IPS-NIHi7 (cell line): Measurements from ENCODE around the gene SETD2.

Experiments
- DNase-seq: peaks from one replicate; pipeline ENCODE4 v3.0.0; 2012; ENCODE audit warnings: mixed read lengths; ENCODE audit errors: extremely low spot score

SETD2 gene

DNA sequence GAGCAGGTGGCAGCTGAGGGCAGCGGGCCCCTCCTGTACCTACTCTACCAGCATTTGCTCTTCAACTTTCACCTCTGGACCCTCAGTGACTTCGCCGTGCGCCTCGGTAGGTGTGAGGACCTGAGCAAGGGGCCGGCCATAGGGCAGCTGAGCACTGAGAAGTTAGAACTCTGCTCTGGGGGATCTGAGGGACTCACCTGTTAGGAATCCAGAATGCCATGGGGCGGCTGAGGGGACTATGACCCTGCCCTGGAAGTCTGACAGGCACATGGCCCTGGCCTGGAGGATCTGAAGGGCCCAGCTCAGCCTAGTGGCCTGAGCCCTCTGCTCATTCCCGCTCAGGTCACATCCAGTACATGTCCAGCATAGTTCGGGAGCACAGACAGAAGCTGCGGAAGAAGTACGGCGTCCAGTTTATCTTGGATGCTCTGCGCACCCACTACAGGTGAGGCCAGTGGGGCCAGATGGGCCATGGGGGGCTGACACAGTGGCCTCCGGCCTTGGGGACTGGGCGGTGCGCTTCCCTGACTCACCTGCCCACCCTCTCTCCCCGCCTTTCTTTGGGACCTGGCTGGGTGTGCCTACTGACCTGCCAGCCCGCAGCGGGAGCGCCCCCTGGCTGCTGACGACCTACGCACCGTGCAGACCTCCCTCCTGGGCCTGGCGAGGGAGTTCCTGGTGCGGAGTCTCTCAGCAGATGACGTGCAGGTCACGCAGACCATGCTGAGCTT is 165.6 kb downstream of the SETD2 start:
- DNase-seq = peak; percentile 95

DNA sequence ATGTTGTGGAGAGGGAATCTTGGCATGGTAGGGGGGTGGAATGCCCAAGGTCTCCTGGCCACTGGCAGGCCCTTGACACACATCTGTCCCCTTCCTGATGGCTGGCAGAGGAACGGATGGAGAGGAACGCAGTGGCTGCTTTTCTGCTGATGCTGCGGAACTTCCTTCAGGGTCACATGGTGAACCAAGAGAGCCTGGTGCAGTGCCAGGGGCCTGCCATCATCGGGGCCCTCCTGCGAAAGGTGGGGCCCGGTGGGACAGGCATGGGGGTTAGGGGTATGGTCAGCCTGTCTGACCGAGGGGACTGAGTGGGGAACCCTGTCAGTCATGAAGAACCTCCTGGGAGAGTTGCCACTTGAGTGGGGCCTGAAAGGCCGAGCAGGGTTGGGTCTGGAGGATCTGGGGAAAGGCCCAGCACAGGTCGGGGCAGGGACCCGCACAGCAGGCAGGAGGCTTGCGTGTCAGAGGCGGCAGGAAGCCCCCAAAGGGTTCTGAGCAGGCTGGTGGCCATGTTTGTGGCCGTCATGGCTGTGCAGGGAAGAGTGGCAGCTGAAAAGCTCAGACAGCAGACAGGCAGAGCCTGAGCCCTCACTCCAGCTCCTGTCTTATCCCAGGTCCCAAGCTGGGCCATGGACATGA is 166.3 kb downstream of the SETD2 start:
- DNase-seq = no peak

DNA sequence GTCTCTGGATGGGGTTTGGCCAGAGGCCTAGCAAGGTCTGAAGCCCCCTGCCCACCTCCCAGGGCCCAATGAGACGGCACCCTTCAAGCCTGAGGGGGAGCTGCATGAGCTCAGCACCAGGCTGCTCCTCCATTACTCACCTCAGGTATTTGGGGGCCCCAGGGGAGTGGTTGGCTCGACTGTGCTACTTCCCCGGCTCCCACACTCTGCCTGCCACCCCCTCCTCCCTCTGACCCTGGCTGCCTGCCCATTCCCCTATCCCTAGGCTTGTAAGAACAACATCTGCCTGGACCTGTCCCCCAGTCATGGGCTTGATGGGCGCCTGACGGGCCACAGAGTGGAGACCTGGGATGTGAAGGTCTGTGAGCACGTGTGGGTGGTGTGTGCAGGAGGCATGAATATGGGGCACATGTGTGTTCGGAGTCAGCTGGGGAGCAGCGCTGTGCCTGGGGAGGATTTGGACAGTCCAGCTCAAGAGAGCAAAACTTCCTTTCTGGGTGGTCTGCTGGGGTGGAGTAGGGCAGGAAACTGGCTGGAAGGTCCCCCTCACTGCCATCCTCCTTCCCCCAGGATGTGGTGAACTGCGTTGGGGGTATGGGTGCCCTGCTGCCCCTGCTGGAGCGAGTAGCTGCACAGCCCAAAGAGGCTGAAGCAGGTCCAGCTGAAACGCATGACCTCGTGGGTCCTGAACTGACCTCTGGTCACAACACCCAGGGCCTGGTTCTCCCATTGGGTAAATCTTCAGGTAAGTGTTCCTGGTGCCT is 167.0 kb downstream of the SETD2 start:
- no peak for DNase-seq

DNA sequence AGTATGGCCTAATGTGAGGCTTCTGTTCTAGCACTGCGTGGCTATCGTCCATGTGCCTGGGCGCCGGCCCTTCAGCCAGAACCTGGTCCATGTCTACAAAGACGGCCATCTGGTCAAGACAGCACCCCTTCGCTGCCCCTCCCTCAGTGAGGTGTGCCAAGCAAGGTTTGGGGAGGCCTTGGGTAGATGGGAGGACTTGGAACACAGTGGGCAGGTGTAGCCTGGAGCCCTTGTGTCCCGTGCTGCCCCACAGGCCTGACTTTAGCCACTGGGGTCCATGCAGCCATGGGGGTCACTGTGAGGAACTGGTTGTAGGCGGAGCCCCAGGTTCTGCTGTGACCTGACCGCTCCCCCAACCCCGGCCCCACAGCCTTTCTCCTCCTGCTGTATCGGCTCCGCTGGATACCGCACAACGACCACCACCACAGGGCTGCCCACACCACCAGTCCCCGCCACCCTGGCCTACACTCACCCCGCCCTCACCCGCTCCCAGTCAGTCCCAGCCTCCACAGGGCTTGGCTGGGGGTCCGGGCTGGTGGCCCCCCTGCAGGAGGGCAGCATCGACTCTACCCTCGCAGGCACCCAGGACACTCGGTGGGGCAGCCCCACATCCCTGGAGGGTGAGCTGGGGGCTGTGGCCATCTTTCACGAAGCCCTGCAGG is 167.9 kb downstream of the SETD2 start:
- DNase-seq = no peak

DNA sequence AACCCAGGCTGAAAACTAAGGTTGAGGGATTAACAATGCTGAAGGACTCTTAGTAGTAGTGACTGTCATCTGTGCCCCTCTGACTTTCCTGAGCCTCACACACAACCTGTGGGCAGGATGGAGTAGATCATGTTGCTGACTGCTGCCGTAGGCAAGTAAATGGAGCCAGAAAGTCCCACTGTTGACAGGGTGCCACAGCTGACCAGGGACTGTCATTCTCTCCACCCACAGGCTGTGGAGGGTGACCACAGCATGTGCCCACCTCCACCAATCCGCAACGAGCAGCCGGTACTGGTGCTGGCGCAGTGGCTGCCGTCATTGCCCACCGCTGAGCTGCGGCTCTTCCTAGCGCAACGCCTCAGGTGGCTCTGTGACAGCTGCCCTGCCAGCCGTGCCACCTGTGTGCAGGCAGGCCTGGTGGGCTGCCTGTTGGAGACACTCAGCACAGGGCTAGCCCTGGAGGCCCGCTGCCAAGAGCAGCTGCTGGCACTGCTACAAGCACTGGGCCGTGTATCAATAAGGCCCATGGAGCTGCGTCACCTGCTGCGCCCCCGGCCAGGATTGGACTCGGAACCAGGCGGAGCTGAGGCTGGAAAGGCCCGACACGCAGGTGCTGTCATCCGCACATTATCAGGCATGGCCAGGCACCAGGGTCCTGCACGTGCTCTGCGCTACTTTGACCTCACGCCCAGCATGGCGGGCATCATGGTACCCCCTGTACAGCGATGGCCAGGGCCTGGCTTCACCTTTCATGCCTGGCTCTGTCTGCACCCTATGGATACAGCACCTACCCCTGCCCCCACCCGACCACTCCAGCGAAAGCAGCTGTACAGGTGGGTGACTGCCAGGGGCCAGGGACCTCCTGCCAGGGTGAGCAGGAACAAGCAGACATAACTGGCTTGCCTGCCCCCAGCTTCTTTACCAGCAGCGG is 168.8 kb downstream of the SETD2 start:
- no peak for DNase-seq

DNA sequence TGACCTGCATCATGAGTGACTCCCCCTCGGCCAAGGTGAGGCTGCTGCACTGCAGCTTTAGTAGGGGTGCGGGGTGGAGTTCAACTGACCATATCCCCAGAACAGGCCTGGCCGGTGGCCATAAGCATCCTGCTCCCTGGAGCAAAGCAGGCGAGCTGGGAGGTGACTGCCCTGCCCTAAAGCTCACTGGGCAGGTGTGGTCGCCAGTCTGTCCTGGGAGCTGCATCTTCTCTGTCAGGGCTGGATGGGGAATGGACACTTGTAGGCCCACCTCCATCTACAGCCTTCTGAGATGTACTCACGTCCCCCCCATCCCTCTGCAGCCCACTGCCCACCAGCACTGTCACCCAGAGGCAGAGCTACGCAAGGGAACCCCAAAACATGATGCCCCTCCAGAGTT is 169.9 kb downstream of the SETD2 start:
- no peak for DNase-seq

DNA sequence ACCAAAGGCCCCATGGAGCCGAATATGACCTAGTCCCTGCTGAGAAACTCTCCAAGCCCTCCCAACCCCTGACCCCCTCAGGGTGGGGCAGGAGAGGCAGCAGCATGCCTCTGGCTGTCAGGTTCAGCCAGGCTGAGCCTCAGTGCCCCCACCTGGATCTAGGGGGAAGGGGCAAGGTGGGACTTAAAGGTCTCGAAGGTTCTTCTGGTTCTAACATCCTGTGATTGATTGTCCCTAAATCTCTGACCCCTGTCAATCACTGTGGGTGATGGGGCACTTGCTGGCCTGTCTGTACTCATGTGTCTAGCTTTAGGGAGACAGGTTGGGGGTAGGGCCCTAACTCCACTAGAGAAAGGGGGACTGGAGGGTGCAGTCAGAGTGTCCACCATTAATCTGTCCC is 170.6 kb downstream of the SETD2 start:
- DNase-seq = no peak

DNA sequence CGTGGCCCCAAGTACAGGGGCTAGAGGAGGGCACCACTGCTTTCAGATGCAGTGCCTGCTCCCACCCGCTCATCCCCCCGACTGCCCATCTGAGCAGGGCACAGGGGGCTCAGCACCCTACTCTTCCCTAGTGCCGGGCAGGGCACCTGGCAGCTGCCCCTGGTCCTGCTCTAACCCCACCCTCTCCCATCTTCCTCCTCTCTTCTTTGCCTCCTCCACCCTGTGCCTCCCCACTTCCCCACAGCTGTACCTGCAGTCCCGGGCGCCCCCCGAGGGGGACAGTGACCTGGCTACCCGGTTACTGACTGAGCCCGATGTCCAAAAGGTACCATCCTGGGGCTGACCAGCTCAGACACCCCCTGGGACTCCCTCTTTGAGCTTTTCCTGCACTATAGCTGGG is 171.7 kb downstream of the SETD2 start:
- no peak for DNase-seq

DNA sequence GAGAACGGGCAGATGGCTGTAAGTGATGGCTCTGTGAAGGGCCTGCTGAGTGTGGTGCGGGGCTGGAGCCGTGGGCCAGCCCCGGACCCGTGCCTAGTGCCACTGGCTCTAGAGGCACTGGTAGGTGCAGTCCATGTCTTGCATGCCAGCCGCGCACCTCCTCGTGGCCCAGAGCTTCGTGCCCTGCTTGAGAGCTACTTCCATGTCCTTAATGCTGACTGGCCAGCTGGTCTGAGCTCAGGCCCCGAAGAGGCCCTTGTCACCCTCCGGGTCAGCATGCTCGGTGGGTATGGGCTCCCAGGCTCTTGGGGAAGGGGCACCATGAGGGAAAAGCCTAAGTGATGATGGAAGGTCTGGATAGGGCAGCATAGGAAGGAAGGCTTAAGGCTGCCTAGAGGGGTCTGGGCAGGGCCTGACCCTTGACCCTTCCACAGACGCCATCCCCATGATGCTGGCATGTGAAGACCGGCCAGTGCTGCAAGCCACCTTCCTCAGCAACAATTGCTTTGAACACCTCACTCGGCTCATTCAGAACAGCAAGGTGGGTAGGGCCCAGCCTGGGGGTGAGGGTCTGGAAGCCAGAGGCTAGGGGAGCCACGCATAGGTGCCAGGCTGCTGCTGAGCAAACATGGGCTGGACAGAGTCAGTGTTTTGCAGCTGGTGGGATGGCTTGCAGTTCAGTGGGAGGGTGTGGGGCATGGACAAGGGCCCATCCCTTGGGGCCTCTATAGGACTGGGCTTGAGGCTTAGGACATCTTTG is 172.3 kb downstream of the SETD2 start:
- DNase-seq = no peak

DNA sequence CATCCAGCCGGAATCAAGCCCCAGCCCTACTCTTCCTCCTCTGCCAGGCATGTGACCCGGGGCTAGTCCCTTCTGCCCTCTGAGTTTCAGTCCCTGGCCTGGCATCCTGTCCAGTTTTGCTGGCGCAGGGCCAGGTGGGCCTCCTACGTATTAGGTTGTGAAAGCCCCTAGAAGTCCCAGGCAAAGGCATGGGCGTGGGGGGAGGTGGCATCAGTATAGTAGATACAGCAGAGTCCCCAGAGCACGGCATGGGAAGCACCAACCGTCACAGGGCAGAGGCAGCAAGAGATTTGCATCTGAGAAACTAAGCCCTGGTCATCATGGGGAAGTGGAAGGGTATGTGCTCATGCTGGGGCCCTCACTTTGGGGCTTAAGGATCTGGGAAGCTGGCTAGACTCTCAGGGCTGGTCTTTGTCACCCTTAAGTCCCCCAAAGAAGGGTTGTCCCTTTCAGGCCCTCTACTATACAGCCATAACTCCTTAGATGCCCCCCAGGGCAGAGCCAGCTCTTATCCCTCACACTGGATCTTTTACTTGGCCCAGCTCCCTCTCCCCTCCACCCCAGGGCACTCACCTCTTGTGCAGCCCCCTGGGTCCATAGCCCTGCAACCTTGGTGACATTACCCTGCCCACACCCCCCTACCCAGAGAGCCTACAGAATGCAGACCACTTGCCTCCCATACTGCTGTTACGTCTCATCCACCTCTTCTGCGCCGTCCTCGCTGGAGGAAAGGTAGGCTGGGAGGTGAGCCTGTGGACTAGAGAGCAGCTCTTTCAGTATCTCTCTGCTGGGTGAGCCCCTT is 173.1 kb downstream of the SETD2 start:
- no peak for DNase-seq

DNA sequence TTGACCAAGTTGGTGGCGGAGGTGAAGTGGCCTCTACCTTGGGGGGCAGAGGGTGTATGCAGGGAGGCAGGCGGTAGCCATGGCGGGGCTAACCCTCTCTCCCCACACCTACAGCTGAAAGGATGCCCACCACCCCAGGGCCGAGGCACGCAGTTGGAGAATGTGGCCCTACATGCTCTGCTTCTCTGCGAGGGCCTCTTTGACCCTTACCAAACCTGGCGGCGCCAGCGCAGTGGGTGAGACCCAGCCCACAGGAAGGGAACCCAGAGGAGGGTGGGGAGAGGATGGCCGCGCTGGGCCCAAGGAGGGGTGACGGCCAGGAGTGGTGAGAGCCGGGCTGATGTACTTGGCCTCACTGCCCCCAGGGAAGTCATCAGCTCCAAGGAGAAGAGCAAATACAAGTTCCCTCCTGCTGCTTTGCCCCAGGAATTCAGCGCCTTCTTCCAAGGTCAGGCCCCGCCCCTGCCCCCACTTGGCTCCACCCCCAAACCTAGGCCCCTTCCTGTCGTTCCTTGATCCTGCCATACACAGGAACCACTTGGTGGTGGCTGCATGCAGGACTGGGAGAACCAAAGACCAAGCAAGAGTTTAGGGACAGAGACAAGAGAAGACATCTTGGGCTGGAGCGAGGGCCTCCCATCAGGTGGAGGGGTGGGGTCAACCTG is 174.6 kb downstream of the SETD2 start:
- DNase-seq = peak; percentile 69

DNA sequence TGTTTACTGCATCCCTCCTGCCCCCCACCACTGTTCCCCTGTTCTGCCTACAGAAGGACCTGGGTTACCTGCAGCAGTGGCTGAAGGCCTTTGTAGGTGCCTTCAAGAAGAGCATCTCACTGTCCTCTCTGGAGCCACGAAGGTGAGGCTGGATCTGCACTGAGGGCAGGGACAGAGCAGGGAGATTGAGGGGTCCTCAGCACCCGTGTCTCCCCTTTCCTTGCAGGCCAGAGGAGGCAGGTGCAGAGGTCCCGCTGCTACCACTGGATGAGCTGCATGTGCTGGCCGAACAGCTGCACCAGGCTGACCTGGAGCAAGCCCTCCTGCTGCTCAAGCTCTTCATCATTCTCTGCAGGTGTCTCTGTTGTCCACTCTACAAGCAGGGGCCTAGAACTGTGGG is 175.3 kb downstream of the SETD2 start:
- no peak for DNase-seq

DNA sequence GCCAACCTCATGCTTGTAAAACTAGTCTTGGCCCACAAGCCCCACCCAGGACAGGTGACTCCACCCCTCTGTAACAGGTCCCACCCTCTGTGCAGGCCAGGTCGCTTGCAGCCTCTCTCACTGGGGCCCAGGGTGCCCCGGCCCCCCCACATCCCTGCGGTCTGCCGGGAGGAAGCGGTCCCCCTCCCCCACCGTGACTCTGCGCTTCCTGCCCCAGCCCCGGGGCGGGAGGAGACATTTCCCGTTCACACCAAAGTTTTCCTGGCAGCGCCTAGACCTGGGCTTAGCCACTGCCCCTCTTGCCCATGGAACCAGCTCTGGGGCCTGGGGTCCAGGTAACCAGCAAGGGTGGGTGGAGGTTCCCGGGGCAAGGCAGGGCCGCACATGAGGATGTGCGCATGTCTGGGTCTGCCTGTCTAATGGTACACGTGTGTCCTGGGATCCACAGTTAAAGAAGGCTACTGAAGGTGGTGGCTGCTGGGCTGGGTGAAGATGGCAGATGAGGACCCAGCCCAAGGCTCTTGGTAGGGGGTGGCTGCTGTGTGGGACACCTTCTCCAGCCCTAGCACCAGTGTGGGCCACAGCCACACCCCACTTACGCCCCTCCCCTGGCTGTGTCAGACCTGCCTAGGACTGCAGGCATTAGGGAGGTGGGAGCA is 176.0 kb downstream of the SETD2 start:
- peak; percentile 76 for DNase-seq

DNA sequence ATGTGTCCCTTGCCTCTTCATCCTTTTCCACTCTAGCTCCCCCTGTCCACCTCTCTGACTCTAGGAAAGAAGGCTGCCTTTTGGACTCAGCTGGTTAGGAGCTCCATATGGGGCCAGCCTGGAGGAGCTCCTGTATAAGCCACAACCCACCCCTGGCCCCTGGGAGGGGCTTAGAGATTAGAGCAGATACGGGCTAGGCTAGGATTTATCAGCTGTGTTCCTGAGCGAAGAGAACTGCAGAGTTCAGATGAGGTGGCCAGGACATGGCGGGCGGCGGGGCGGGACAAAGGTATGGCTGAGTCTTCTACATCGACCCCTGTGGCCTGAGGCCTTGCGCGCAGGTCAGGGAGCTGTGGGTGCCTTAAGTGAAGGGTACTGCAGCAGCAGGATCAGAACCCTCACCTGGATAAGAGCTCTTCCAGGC is 176.6 kb downstream of the SETD2 start:
- peak; percentile 51 for DNase-seq

DNA sequence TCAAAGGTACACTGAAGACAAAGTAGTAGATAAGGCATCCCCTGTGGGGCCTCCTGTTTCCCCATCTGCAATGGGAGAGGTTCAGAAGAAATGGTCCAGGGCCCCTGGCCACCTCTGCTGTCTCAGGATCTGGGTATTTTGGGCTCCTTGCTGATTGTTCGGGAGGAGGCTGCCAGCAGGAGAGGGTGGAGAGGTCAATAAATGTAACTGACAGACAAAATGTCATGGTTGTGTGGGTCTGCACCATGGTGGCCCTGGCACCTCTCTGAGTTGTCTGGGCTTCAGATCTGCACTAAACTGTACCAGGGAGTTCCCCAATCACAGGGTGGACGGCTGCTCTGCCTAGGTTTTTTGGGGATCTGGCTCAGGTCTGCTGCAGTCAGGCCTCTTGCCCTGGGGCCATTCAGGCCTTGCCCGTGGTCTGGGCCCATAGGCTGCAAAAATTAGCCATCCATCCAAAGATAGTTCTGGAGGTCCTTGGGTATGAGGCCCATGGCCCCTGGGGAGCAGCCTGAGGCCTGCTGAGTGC is 177.1 kb downstream of the SETD2 start:
- no peak for DNase-seq

DNA sequence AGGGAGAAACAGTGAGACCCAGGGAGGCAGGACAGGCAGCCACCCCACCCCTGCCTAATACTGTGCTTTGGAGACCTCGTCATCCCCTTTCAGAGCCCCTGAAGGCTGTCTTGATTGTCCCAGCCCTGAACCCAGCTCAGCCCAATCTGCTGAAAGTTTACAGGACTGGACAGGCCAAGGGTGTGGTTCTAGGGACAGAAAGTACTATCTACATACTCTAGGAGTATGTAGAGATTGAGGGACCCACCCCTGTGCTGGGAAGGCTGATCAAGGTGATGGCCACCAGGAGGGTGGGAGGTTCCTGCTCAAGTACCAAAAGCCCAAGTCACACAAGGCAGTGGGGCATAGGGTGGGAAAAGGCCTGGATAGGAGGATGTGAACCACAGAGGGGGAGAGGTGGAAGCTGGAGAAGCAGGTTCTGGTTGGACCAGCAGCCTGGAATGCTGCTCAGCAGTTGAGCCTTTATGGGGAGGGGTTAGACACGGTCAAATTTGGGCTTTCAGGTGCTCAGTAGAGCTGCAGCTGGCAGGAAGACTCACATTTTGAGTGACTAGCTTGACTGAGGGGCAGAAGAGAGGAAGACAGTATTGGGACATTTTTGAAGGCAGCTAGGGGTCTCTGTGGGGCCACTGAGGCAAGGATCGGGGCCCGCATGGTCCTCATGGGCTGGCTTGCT is 177.7 kb downstream of the SETD2 start:
- DNase-seq = no peak

DNA sequence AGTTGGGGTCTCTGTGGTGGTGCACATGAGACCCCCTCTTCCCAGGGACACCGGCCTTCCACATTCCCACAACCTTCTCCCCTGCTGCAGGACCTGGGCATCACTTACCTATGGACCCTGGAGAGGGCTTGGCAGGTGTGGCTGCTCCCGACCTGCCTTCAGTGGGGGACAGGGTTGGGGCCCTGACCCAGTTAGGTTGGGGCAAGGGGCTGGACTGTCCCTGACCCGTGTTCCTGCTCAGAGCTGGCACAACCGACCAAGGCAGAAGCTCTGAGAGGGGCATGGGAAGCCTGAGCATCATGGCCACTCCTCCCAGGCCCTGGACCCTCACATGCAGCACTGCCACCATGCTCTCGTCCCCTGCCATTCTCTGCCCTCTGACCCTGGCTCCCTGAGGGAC is 178.3 kb downstream of the SETD2 start:
- no peak for DNase-seq
